Thymus (tissue), 11 donors: ENCODE data around the gene ILF2. TPM values are rescaled to one million over a fixed set of nuclear protein-coding genes. Genes with fewer than 3 reads are reported as not detected.
A peak's percentile ranks its signal among the peaks of the same experiment; 100 is the strongest.

ENCODE experiments used
- DNase-seq, 9 donors: peaks; one replicate each; pipeline ENCODE4 v3.0.0-alpha.2; 2013; ENCODE audit warnings: low spot score in 9 of 9, low read depth in 6 of 9, missing footprints in 1 of 9
- H3K27ac ChIP-seq, 2 donors: one replicate each; pipeline ENCODE4 v1.5.1; 2013; ENCODE audit warnings: control low read depth in 1 of 2, low read depth in 1 of 2, low read length in 1 of 2, mild to moderate bottlenecking in 1 of 2, moderate library complexity in 1 of 2
- H3K27me3 ChIP-seq, 2 donors: one replicate each; pipeline ENCODE4 v1.5.1; 2013; ENCODE audit warnings: low read length in 1 of 2; ENCODE audit not compliant: control insufficient read depth in 2 of 2, insufficient read depth in 1 of 2
- H3K36me3 ChIP-seq, 2 donors: one replicate each; pipeline ENCODE4 v1.5.1; 2013; ENCODE audit warnings: low read length in 1 of 2, mild to moderate bottlenecking in 1 of 2, moderate library complexity in 1 of 2; ENCODE audit not compliant: control insufficient read depth in 2 of 2, insufficient read depth in 2 of 2
- H3K4me1 ChIP-seq, 2 donors: one replicate each; pipeline ENCODE4 v1.5.1; 2013; ENCODE audit warnings: low read length in 2 of 2; ENCODE audit not compliant: control insufficient read depth in 2 of 2, insufficient read depth in 2 of 2
- H3K4me3 ChIP-seq, 2 donors: one replicate each; pipeline ENCODE4 v1.5.1; 2013; ENCODE audit warnings: low read length in 2 of 2, control low read depth in 1 of 2, mild to moderate bottlenecking in 1 of 2
- H3K9me3 ChIP-seq, 2 donors: one replicate each; pipeline ENCODE4 v1.5.1; 2013; ENCODE audit warnings: low read length in 1 of 2, mild to moderate bottlenecking in 1 of 2; ENCODE audit not compliant: control insufficient read depth in 2 of 2, insufficient read depth in 1 of 2
- WGBS: extraction: QIAGEN DNeasy Blood & Tissue Kit; methylation state at CpG from one replicate; pipeline ENCODE4 v1.1.7; 2013; 5-methylcytosine and 5-hydroxymethylcytosine counted together
- polyA plus RNA-seq: library from polyadenylated mRNA; stranded (reverse); fragments of 200-250 nt; gene quantifications from one replicate; pipeline ENCODE4 v1.2.3, GENCODE V29; 2013
- total RNA-seq: library from RNA; stranded (reverse); fragments of 120-200 nt; gene quantifications from one replicate; pipeline ENCODE4 v1.2.4, GENCODE V29; 2013
- donor health status: healthy.

The ILF2 gene
- total and polyA plus RNA-seq, 2 donors: 91.2 to 435 TPM

DNA sequence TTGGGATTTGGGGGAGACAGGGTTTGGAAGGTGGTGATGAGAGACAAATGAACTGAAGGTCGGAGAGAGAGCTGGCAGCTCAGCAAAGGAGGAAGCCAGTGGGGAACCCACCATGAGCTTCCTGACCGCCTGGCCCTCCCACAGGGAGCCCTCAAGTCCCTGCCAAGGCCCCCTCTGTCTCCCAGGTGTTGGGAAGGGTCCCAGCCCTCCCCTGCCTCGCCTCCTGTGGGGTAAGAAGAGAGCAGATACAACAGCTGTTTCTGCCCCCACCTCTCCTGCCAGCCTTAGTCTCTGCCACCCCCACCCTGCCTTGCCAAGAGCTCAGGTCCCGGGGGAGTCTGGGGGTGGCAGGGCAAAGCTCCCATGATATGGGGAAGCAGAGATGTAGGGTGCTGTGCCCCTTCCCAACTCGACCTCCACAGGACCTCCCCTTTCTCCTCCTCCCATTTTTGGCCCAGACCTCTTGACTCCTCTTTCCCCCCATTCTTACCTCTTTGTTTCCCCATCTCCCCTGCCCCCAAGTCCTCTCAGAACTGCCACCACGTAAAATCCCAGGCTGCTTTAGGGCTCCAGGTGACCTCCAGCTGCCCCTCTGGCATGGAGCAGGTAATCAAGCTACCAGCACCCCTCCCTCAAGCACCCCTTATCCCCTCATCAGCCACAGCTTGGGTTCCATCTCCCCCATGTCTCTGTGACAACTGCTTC, 42.0 kb downstream of the ILF2 start:
- H3K9me3 ChIP-seq: peaks cover 0 to 5% of the 10 kb centered on the region in 2 donors
- peaks cover 0 to 30% of the 10 kb centered on the region in 2 donors for H3K4me1 ChIP-seq
- no peaks in the 10 kb centered on the region for H3K36me3 ChIP-seq
- no peak for DNase-seq
- 69% methylated on average over 6 of the region's 6 CpGs for WGBS
- H3K27ac ChIP-seq: no peak overlapping the region
- H3K4me3 ChIP-seq: no peak overlapping the region
- peaks cover 0 to 8% of the 10 kb centered on the region in 2 donors for H3K27me3 ChIP-seq

DNA sequence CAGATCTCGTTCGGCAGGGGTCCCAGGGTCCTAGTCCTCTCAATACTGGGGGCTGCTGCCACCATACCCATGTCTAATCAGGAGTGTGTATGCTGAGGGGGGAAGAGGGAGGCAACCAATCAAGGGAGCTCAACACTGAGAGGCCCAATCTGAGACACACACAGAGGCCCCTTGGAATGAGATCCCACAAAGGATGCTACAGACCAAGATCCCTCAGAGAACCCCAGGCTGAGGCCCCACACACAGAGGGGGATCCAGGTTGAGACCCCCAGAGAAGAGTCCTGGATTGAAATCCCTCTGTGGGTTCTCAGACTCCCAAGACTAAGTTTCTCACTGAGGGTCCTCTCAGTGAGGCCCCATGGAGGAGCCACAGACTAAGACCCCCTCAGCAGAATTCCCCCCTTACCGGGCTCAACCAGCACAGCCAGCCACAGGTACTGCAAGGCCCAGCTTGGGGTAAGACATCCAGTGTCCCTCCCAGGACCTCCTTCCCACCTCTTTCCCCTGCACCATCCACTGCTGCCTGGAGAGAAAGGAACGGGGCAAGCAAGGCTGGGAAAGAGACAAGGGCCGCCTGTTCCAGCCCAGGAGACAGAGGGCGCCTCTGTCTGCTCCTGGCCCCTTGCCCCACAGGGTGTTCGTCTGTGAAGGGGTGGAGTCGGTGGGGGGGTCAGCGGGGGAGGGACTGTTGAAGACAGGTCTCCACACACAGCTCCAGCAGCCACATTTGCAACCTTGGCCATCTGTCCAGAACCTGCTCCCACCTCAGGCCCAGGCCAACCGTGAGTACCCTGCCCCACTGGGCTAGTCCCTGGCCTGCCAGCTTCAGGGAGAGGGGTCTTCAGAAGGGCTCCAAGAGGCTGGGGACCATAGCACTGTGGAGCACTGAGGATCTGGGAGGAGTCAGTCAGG, 42.8 kb downstream of the ILF2 start, which contains the start of gene S100A1:
TSS of gene S100A1 (plus strand) at position 720 of the 912 bp plus-strand sequence. CDS start 2,088 bp downstream, outside the sequence.
- no peak within 1 kb of the TSS for H3K27ac ChIP-seq
- peaks cover 0 to 8% of the 10 kb centered on the region in 2 donors for H3K27me3 ChIP-seq
- H3K4me3 ChIP-seq: peak within 1 kb of the TSS; percentile 13 to 14
- 92% methylated on average over 10 of the region's 10 CpGs for WGBS
- DNase-seq: no peak
- H3K9me3 ChIP-seq: no peaks in the 10 kb centered on the region
- peaks cover 0 to 24% of the 10 kb centered on the region in 2 donors for H3K4me1 ChIP-seq
- no peaks in the 10 kb centered on the region for H3K36me3 ChIP-seq

DNA sequence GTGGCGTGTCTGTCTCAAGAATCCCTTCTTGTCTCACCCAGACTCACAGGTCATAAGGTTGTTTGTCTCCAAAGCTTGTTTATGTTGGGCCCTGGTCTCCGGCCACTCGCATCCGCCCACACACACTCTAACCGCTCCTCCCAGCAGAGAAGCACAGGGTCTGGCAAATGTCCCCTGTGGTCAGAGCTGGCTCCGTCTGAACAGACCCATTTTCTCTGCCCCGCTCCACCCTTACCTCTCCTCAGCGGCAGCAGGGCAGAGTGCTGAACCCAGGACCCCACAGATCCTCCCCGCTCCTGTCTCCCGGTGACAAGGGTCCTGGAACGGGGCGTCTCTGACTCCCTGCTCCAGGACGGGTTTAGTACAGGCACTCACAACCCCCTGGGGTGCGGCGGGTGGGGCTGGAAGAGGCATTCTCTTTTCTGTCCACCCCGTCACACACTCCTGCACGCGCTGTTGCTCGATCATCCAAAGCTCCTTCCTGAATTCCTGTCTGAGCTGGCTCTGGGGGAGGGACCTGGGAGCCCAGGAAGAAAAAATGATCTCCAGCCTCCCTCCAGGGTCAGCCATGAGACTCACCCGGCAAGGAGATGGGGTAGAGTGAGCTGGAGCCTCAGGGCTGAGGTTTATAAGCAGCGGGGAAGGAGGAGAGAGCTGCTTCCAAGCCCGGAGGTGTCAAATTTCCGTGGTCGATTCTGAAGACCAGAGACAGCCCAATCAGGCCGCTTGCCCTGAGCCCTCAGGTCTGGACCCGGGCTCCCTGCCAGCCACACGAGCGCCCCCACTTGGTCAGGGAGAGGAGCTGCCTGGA, 43.7 kb downstream of the ILF2 start, which contains the start of gene S100A13:
TSS of gene S100A13 (minus strand) at position 602 of the 811 bp plus-strand sequence. CDS start 1,033 bp downstream, outside the sequence.
- no peak within 1 kb of the TSS for H3K27ac ChIP-seq
- H3K36me3 ChIP-seq: no peaks in the 10 kb centered on the region
- WGBS: 72% methylated on average over 28 of the region's 28 CpGs
- H3K27me3 ChIP-seq: peaks cover 0 to 8% of the 10 kb centered on the region in 2 donors
- H3K9me3 ChIP-seq: no peaks in the 10 kb centered on the region
- no peak for DNase-seq
- peaks cover 0 to 24% of the 10 kb centered on the region in 2 donors for H3K4me1 ChIP-seq
- H3K4me3 ChIP-seq: peak within 1 kb of the TSS; percentile 13 to 14

DNA sequence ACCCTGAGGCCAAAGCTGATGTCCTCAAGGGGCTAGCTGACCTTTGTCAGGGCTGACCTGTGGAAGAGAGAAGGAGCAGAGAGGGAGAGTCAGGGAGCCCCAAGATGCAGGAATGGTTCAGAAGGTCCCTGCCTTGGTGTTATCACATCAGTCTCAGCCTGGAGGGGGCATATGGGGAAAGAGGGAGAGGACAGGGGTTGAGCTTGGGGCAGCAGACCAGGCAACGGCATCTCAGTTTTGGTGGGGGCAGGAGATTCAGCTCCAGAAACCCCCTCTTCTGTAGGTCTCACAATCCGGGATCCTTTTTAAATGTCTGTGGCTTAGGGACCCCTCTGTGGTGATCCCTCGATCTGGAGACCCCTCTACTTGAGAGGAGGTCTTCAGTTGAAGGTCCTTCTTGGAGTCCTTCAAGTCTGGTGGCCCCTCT, 44.3 kb downstream of the ILF2 start:
- no peaks in the 10 kb centered on the region for H3K9me3 ChIP-seq
- no peak for DNase-seq
- H3K4me1 ChIP-seq: peaks cover 0 to 24% of the 10 kb centered on the region in 2 donors
- H3K36me3 ChIP-seq: no peaks in the 10 kb centered on the region
- peaks cover 0 to 8% of the 10 kb centered on the region in 2 donors for H3K27me3 ChIP-seq
- no peak overlapping the region for H3K4me3 ChIP-seq
- 89% methylated on average over 3 of the region's 3 CpGs for WGBS
- H3K27ac ChIP-seq: no peak overlapping the region

DNA sequence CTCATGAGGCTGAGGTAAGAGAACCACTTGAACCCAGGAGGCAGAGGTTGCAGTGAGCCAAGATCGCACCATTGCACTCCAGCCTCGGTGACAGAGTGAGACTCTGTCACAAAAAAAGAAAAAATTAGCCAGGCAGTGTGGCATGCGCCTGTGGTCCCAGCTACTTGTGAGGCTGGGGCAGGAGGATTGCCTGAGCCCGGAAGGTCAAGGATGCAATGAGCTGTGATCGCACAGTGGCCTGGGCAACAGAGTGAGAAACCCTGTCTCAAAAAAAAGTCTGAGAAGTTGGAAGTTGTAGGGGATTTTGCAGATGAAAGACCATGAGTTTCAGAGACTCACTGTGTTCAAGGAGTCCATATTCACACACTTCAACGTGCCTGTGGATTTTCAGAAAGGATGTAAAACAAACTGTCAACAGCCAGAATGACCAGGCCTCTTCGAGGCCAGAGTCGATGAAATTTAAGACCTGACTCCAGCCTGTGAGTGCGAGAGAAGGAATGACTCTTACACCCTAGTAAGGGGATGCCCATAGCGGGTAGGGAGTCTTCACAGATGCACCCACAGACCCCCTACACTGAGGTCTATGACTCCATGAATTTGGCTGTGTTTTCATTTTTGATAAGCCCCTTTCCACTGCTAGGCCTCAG, 45.7 kb downstream of the ILF2 start:
- 95% methylated on average over 10 of the region's 10 CpGs for whole genome bisulfite sequencing
- Histone ChIP-seq H3K9me3 (no peaks in the 10 kb centered on the region), H3K4me1 (peaks cover 0 to 23% of the 10 kb centered on the region in 2 donors), H3K4me3 (no peak overlapping the region), H3K27ac (no peak overlapping the region), H3K27me3 (peaks cover 0 to 8% of the 10 kb centered on the region in 2 donors), H3K36me3 (no peaks in the 10 kb centered on the region)
- DNase-seq: no peak

DNA sequence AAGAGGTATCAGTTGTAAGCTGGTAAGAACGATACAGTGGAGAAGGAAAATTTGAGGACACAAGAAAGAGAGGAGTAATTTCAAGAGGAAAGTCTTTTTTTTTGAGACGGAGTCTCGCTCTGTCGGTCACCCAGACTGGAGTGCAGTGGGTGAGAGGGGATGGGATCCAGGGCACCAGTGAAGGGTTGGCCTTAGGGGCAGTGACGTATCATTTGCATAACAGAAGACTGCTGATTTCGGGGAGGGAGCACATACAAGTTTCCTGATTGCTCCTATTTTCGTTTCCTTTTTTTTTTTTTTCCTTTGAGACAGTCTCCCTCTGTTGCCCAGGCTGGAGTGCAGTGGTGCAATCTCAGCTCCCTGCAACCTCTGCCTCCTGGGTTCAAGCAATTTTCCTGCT, 47.7 kb downstream of the ILF2 start:
- H3K4me1 ChIP-seq: peaks cover 0 to 12% of the 10 kb centered on the region in 2 donors
- H3K4me3 ChIP-seq: no peak overlapping the region
- H3K27ac ChIP-seq: no peak overlapping the region
- H3K36me3 ChIP-seq: no peaks in the 10 kb centered on the region
- H3K27me3 ChIP-seq: peaks cover 0 to 8% of the 10 kb centered on the region in 2 donors
- DNase-seq: no peak
- 94% methylated on average over 7 of the region's 7 CpGs for WGBS
- no peaks in the 10 kb centered on the region for H3K9me3 ChIP-seq

DNA sequence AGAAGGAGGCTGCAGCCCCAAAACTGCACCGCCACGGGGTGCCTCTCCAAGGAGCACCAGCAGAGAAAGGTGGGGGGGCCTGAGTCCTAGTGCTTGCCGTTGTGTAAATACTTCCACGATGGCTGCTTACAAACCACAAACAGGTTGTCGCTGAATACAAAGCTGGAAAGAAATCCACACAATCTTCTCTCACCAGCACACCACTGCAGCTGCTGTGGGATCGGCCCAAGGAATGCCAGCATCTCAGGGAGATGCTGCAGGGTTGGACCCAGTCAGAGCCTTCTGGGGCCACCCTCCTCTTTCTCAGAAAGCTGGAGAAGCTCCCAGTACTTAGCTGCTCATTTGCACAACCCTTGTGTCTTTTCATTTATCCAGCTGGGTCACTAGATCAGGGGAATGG, 51.6 kb downstream of the ILF2 start:
- Histone ChIP-seq H3K27me3 (no peaks in the 10 kb centered on the region), H3K9me3 (no peaks in the 10 kb centered on the region), H3K36me3 (no peaks in the 10 kb centered on the region), H3K4me1 (peaks cover 0 to 20% of the 10 kb centered on the region in 2 donors), H3K4me3 (no peak overlapping the region), H3K27ac (no peak overlapping the region)
- no peak for DNase-seq
- WGBS: 98% methylated on average over 6 of the region's 6 CpGs

DNA sequence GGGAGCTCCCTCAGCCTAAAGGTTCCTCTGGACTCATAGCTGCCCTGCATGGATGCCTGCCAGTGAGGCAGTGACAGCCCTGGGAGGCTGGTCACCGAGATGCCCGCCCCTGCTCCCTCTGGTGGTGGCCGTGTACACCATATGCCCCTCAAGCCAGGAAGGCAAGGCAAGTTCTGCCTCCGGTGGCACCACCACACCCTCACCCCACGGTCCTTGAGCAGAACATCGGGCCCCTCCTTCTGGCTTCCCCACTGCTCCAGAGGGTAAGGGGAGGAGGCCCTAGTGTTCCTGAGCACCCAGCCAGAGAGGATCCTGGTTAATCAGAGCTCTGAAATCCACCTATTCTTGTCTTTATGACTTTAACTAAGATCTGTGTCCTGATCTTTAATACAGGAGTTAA, 53.1 kb downstream of the ILF2 start:
- H3K27me3 ChIP-seq: no peaks in the 10 kb centered on the region
- no peaks in the 10 kb centered on the region for H3K36me3 ChIP-seq
- no peaks in the 10 kb centered on the region for H3K9me3 ChIP-seq
- H3K4me1 ChIP-seq: peaks cover 0 to 20% of the 10 kb centered on the region in 2 donors
- peak overlapping the region in 1 of 2 donors; percentile 17 for H3K27ac ChIP-seq
- 33% methylated on average over 6 of the region's 6 CpGs for WGBS
- H3K4me3 ChIP-seq: no peak overlapping the region
- DNase-seq: peak in 4 of 9 donors; percentile 51 to 63 (median 54)
